AG10803 (cell line): Measurements from ENCODE around the gene RBM18.

Experiments used
- DNase-seq: peaks from one replicate; pipeline ENCODE4 v3.0.0; 2010; ENCODE audit warnings: low read depth
- H3K4me3 ChIP-seq: 2 replicates; pipeline ENCODE4 v1.5.1; 2011; ENCODE audit warnings: mild to moderate bottlenecking, low read length, control low read depth
- TF ChIP-seq, protein P1 (sequence below): conservative IDR thresholded peaks from 2 replicates; pipeline ENCODE4 v1.5.1; 2011; ENCODE audit warnings: mild to moderate bottlenecking, low read length, control low read depth, inconsistent platforms

The RBM18 gene, protein sequence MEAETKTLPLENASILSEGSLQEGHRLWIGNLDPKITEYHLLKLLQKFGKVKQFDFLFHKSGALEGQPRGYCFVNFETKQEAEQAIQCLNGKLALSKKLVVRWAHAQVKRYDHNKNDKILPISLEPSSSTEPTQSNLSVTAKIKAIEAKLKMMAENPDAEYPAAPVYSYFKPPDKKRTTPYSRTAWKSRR

DNA sequence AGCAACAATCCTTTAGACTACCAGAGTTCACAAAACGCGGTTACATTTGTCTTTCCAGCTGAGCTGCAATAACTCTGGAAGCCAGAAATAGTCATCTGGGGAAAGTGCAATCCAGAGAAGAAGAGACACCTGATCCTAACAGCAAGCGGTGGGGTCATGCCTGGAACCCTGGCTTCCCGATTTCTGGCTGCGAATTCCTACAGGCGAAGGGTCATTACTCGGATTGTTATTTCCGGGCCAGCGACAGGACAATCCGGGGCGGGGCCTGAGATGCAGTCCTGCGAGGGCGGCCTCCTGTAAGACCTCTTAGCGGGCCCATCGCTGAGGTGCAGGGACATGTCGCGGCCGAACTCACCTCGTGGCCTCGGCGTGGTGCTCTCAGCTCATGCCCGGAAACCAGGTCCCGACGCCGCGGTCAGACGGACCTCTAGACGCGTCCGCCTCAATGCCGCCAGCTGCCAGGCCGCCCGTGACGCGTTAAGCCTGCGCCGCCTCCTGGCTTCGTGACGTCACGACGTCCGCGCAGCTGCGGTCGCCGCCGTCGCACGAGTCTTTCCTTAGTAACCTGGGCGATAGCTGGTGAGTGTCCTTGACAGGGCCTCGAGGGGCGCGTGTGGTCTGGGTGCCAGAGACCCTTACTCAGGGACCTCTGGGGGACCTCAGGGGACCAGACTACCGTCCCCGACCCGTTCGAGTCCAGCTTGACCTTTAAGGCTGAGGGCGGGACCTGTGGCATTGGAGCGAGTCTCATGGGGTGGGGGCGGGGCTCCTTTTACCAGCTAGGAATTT, at the start of gene RBM18, which contains the start of gene MRRF:
Gene RBM18, minus strand, starts transcription at position 481 of the 789 bp plus-strand sequence. CDS start 3,348 bp downstream, outside the sequence.
Gene MRRF, plus strand, starts transcription at position 523 of the 789 bp plus-strand sequence. CDS start 6,010 bp downstream, outside the sequence.
- DNase-seq, result peak; percentile 88
- TF ChIP-seq, protein P1, sequence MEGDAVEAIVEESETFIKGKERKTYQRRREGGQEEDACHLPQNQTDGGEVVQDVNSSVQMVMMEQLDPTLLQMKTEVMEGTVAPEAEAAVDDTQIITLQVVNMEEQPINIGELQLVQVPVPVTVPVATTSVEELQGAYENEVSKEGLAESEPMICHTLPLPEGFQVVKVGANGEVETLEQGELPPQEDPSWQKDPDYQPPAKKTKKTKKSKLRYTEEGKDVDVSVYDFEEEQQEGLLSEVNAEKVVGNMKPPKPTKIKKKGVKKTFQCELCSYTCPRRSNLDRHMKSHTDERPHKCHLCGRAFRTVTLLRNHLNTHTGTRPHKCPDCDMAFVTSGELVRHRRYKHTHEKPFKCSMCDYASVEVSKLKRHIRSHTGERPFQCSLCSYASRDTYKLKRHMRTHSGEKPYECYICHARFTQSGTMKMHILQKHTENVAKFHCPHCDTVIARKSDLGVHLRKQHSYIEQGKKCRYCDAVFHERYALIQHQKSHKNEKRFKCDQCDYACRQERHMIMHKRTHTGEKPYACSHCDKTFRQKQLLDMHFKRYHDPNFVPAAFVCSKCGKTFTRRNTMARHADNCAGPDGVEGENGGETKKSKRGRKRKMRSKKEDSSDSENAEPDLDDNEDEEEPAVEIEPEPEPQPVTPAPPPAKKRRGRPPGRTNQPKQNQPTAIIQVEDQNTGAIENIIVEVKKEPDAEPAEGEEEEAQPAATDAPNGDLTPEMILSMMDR, result no peak
- H3K4me3 ChIP-seq, result peak within 1 kb of the TSS; percentile 68

DNA sequence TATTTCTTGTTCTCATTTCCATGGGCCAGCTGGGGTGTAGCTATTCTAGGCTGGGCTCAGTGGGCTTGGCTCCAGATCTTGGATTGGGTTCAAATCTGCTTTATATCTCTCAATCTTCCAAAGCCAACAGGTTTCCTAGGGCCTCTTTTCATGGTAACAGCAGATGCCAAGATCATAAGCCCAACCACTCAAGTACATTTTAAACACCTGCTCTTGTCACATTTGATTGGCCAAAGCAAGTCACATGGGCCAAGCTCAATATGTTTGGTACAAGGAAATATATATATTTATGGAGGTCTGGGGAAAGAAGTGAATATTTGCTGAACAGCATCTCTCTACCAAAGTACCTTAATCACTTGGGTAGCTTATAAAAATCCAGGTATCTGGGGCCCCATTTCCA, 49.5 kb upstream of the RBM18 start:
- TF ChIP-seq, protein P1, result no peak
- no peak for DNase-seq
- H3K4me3 ChIP-seq, result no peak overlapping the region

DNA sequence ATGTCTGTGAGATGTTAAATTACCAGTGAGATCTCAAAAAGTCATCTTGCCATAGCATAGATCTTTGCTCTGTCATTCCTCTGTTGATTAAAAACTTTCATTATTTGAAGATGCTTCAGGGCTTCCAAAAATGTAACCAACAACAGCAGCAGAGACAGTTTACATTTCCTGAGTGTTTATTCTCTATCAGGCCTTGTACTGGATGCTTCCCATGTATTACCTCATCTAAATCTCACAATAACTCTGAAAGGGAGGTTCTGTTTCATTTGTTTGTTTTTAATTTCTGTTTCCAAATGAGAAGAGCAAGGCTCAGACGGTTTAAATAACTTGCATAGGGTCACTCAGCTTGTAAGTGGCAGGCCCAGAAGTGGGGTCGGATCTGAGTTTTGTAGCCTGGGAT, 45.2 kb upstream of the RBM18 start:
- no peak for DNase-seq
- no peak overlapping the region for H3K4me3 ChIP-seq
- TF ChIP-seq, protein P1, result no peak

DNA sequence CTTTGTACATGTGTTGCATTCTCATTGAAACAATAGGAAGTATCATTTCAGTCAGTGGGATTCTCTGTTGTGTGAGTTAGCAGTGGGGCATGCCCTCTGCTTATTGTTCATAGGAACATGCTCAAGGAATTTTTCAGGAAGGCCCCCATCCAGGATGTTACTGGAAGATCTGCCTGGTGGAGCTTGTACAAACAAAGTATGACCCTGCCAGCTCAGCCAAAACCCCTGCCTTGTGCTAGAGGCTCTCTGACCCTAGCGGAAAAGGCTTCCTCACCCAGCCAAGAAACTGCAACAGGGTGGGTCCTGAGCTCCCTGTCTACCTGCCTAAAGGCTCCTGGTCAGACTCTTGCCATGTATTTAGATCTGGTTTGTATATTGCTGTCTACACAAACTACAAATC, 43.3 kb upstream of the RBM18 start:
- DNase-seq, result no peak
- TF ChIP-seq, protein P1, result no peak
- H3K4me3 ChIP-seq, result no peak overlapping the region

DNA sequence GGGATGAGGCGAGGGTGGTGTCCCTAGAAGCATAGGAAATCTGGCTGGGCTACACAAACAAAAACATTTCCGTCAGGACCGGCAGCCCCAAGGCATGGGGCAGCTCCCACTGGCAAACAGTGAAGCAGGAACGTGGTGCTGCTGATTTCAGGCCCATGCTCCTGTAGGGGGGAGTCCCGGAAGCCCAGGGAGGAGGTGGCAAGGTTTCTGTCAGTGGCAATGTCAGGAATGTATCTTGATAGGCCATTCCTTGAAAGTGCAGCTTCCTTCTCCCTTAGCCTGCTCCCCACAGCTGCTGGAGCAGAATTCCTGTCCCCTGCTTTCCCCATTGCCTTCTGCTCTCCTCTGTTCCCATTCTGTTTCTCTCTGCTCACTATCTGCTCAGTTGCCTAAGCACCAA, 42.4 kb upstream of the RBM18 start:
- TF ChIP-seq, protein P1, result no peak
- no peak overlapping the region for H3K4me3 ChIP-seq
- DNase-seq, result no peak

DNA sequence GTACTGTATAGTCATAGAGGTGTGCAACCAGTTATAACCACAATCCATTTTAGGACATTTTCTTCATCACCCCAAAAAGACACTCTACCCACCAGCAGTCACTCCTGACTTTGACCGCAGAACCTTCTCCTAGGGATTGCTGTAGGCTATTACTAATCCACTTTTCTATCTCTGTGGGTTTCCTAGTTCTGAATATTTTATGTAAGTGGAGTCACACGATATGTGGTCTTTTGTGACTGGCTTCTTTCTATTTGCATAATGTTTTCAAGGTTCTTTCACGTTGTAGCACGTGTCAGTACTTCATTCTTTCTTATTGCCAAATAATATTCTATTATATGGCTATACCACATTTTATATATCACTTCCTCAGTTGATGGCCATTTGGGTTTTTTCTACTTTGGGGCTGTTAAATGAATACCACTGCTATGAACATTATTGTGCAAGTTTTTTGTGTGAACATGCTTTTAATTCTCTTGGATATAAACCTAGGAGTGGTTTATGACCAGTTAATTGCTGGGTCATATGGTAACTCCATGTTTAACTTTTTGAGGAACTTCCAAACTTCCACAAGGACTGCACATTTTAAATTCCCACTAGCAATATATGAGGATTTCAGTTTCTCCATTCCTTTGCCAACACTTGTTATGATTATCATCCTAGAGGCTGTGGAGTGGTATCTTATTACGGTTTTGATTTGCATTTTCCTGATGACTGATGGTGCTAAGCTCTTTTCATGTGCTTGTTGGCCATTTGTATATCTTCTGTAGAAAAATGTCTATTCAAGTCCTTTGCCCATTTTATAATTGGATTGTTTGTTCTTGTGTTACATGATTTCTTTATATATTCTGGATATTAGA, 37.8 kb upstream of the RBM18 start:
- TF ChIP-seq, protein P1, result no peak
- no peak for DNase-seq

More for the DNA sequence above, 37.8 kb upstream of the RBM18 start:
- H3K4me3 ChIP-seq, result no peak overlapping the region
